H1 (cell line): ENCODE data around the gene MCF2L. TPM values are rescaled to one million over a fixed set of nuclear protein-coding genes. Genes with fewer than 3 reads are reported as not detected.

Experiments used
- CTCF ChIA-PET: fragments of 300-600 bp; sonication (Branson Sonifier 250); formaldehyde crosslinking; loops from one replicate; lab custom pipeline; 2021; ENCODE audit not compliant: partially characterized antibody; lab: Charles Lee
- POLR2A ChIA-PET: fragments of 300-600 bp; sonication (Branson Sonifier 250); formaldehyde crosslinking; loops from one replicate; lab custom pipeline; 2021; ENCODE audit warnings: inconsistent platforms; ENCODE audit not compliant: partially characterized antibody; lab: Charles Lee
- DNase-seq, 2 experiments: peaks; one replicate each; pipeline versions ENCODE4 v3.0.0 to v3.0.0-alpha.2; 2010 to 2022; ENCODE audit warnings: low spot score in 2 of 2, low read depth in 1 of 2, mixed read lengths in 1 of 2
- FAIRE-seq: peaks from 2 replicates; lab custom pipeline; 2011; peaks lifted over from hg19 to GRCh38; lab: Jason Lieb, UNC
- H2AFZ ChIP-seq: 2 replicates; pipeline ENCODE4 v1.8.1; 2012; ENCODE audit warnings: low read length, inconsistent platforms
- H2AK5ac ChIP-seq: 2 replicates; pipeline ENCODE4 v1.6.1; 2013; ENCODE audit warnings: low read depth, low read length
- H2BK120ac ChIP-seq: replicated peaks from 2 replicates; pipeline ENCODE3; 2013; ENCODE audit warnings: low read depth, low read length, inconsistent platforms
- H2BK12ac ChIP-seq: 2 replicates; pipeline ENCODE4 v1.6.1; 2013; ENCODE audit warnings: low read depth, low read length
- H2BK15ac ChIP-seq: 2 replicates; pipeline ENCODE4 v1.6.1; 2013; ENCODE audit warnings: low read length
- H2BK20ac ChIP-seq: 2 replicates; pipeline ENCODE4 v1.6.1; 2013; ENCODE audit warnings: low read length
- H2BK5ac ChIP-seq: 2 replicates; pipeline ENCODE4 v1.6.1; 2013; ENCODE audit warnings: low read depth, low read length
- H3K14ac ChIP-seq: 2 replicates; pipeline ENCODE4 v1.6.1; 2013; ENCODE audit warnings: inconsistent platforms; ENCODE audit not compliant: insufficient read length
- H3K18ac ChIP-seq: 2 replicates; pipeline ENCODE4 v1.6.1; 2013; ENCODE audit warnings: low read length; ENCODE audit errors: extremely low read depth
- H3K23ac ChIP-seq: 2 replicates; pipeline ENCODE4 v1.6.1; 2013; ENCODE audit warnings: inconsistent platforms; ENCODE audit not compliant: insufficient read length
- H3K23me2 ChIP-seq: 2 replicates; pipeline ENCODE4 v1.6.1; 2013; ENCODE audit warnings: low read depth, low read length
- H3K27ac ChIP-seq: 2 replicates; pipeline ENCODE4 v1.6.1; 2011; ENCODE audit warnings: low read depth, low read length, inconsistent platforms
- H3K27me3 ChIP-seq, 4 experiments: replicated peaks in 1 of 4; 1 replicate in 1 of 4; 2 replicates in 3 of 4; pipeline versions ENCODE4 v1.6.1 to v1.8.1; 2011 to 2013; ENCODE audit warnings: low read length in 3 of 4, mild to moderate bottlenecking in 3 of 4, inconsistent platforms in 2 of 4, mixed read lengths in 2 of 4, moderate library complexity in 1 of 4; ENCODE audit not compliant: control insufficient read depth in 3 of 4, insufficient read depth in 3 of 4; ENCODE audit errors: extremely low read depth in 1 of 4
- H3K36me3 ChIP-seq, 4 experiments: 2 replicates each; pipeline versions ENCODE4 v1.6.1 to v1.8.1; 2011 to 2013; ENCODE audit warnings: mild to moderate bottlenecking in 4 of 4, low read length in 3 of 4, moderate library complexity in 2 of 4, control low read depth in 1 of 4, inconsistent platforms in 1 of 4; ENCODE audit not compliant: insufficient read depth in 4 of 4, control insufficient read depth in 2 of 4
- H3K4ac ChIP-seq: replicated peaks from 2 replicates; pipeline ENCODE3; 2013; ENCODE audit warnings: low read length, low read depth, mixed read lengths, inconsistent platforms; ENCODE audit not compliant: insufficient read length
- H3K4me1 ChIP-seq, 4 experiments: replicated peaks in 1 of 4; 1 replicate in 1 of 4; 2 replicates in 3 of 4; pipeline versions ENCODE4 v1.6.1 to v1.8.1; 2011 to 2013; ENCODE audit warnings: low read length in 3 of 4, inconsistent platforms in 2 of 4, mixed read lengths in 1 of 4; ENCODE audit not compliant: insufficient read depth in 4 of 4, control insufficient read depth in 3 of 4
- H3K4me2 ChIP-seq, 2 experiments: 2 replicates each; pipeline versions ENCODE4 v1.6.1 to v1.8.1; 2011 to 2013; ENCODE audit warnings: low read depth in 2 of 2, low read length in 2 of 2, control low read depth in 1 of 2, inconsistent platforms in 1 of 2, mild to moderate bottlenecking in 1 of 2; ENCODE audit not compliant: insufficient read depth in 1 of 2
- H3K4me3 ChIP-seq, 4 experiments: fragments of 200-600, 300-600 bp in 1 of 4; sonication (generic), shearing (Covaris generic), sonication (Bioruptor Twin) in 1 of 4; 2 replicates each; pipeline versions ENCODE4 v1.5.1 to v1.8.1; 2011 to 2016; ENCODE audit warnings: low read length in 4 of 4, low read depth in 3 of 4, control low read depth in 2 of 4, inconsistent platforms in 2 of 4, mild to moderate bottlenecking in 2 of 4, mixed read lengths in 1 of 4, moderate library complexity in 1 of 4; ENCODE audit not compliant: insufficient read depth in 2 of 4; ENCODE audit errors: extremely low read depth in 1 of 4
- H3K56ac ChIP-seq: replicated peaks from 2 replicates; pipeline ENCODE3; 2013; ENCODE audit warnings: low read depth, mild to moderate bottlenecking, mixed read lengths, low read length, inconsistent platforms; ENCODE audit not compliant: insufficient read length
- H3K79me1 ChIP-seq: 2 replicates; pipeline ENCODE4 v1.6.1; 2013; ENCODE audit warnings: low read depth, low read length, control low read depth
- H3K79me2 ChIP-seq, 2 experiments: 2 replicates each; pipeline versions ENCODE4 v1.6.1 to v1.8.1; 2012 to 2013; ENCODE audit warnings: low read length in 2 of 2, mild to moderate bottlenecking in 2 of 2, inconsistent platforms in 1 of 2; ENCODE audit not compliant: insufficient read depth in 2 of 2, control insufficient read depth in 1 of 2
- H3K9ac ChIP-seq, 4 experiments: replicated peaks in 1 of 4; 1 replicate in 1 of 4; 2 replicates in 3 of 4; pipeline versions ENCODE4 v1.6.1 to v1.8.1; 2011 to 2013; ENCODE audit warnings: low read depth in 3 of 4, low read length in 3 of 4, control low read depth in 2 of 4, mild to moderate bottlenecking in 2 of 4, moderate library complexity in 2 of 4, inconsistent platforms in 1 of 4; ENCODE audit errors: extremely low read depth in 1 of 4
- H3K9me3 ChIP-seq, 2 experiments: 2 replicates each; pipeline versions ENCODE4 v1.6.1 to v1.8.1; 2012 to 2013; ENCODE audit warnings: mild to moderate bottlenecking in 2 of 2, moderate library complexity in 2 of 2, control low read depth in 1 of 2, inconsistent platforms in 1 of 2, low read depth in 1 of 2, low read length in 1 of 2, mixed read lengths in 1 of 2; ENCODE audit not compliant: insufficient read depth in 2 of 2
- H4K20me1 ChIP-seq, 2 experiments: replicated peaks in 1 of 2; 2 replicates each; pipeline versions ENCODE3 to v1.8.1; 2011 to 2013; ENCODE audit warnings: inconsistent platforms in 2 of 2, low read length in 2 of 2, mild to moderate bottlenecking in 1 of 2; ENCODE audit not compliant: insufficient read depth in 2 of 2, control insufficient read depth in 1 of 2
- H4K5ac ChIP-seq: 2 replicates; pipeline ENCODE4 v1.6.1; 2013; ENCODE audit warnings: low read length, low read depth, mixed read lengths, inconsistent platforms; ENCODE audit not compliant: insufficient read length
- H4K8ac ChIP-seq: 2 replicates; pipeline ENCODE4 v1.8.0; 2013; ENCODE audit warnings: mild to moderate bottlenecking, moderate library complexity, low read length, inconsistent platforms; ENCODE audit not compliant: insufficient read depth; ENCODE audit errors: extremely low read depth
- H4K91ac ChIP-seq: replicated peaks from 2 replicates; pipeline ENCODE3; 2013; ENCODE audit warnings: low read length, mixed read lengths, inconsistent platforms; ENCODE audit not compliant: insufficient read length
- EGR1 ChIP-seq: IDR thresholded peaks from 2 replicates; pipeline ENCODE4 v1.6.1; 2011; ENCODE audit warnings: low read depth, low read length, borderline replicate concordance
- EP300 ChIP-seq, 2 experiments: IDR thresholded peaks; 1 replicate in 1 of 2; 2 replicates in 1 of 2; pipeline ENCODE4 v1.6.1; 2011 to 2012; ENCODE audit warnings: low read depth in 2 of 2, low read length in 2 of 2, mild to moderate bottlenecking in 2 of 2, borderline replicate concordance in 1 of 2, inconsistent platforms in 1 of 2, moderate library complexity in 1 of 2
- FOSL1 ChIP-seq: IDR thresholded peaks from 2 replicates; pipeline ENCODE4 v1.6.1; 2011; ENCODE audit warnings: mild to moderate bottlenecking, low read depth, low read length, moderate library complexity; ENCODE audit not compliant: insufficient read depth
- JUND ChIP-seq: IDR thresholded peaks from 2 replicates; pipeline ENCODE4 v1.6.1; 2011; ENCODE audit warnings: mild to moderate bottlenecking, improper control_type of control experiment, low read length
- POLR2A ChIP-seq, 2 experiments: IDR thresholded peaks; 1 replicate in 1 of 2; 2 replicates in 1 of 2; pipeline ENCODE4 v1.6.1; 2011; ENCODE audit warnings: low read depth in 2 of 2, low read length in 2 of 2, mild to moderate bottlenecking in 2 of 2; ENCODE audit errors: control extremely low read depth in 1 of 2
- RBBP5 ChIP-seq: IDR thresholded peaks from 2 replicates; pipeline ENCODE4 v1.7.1; 2012; ENCODE audit warnings: low read depth, mild to moderate bottlenecking, inconsistent platforms, low read length, moderate library complexity, borderline replicate concordance
- RFX5 ChIP-seq: IDR thresholded peaks from 2 replicates; pipeline ENCODE4 v1.6.1; 2011; ENCODE audit warnings: low read depth, low read length, improper control_type of control experiment, borderline replicate concordance
- TCF12 ChIP-seq: IDR thresholded peaks from 2 replicates; pipeline ENCODE4 v1.6.1; 2011; ENCODE audit warnings: low read depth, mild to moderate bottlenecking, low read length
- WGBS, 2 experiments: shearing (Covaris generic) in 1 of 2; methylation state at CpG; one replicate each; pipeline versions ENCODE4 v1.1.6 to v1.1.7; 2013 to 2015; ENCODE audit warnings: low lambda C conversion rate in 2 of 2, mixed read lengths in 2 of 2, inconsistent platforms in 1 of 2, low coverage in 1 of 2, missing lambda C conversion rate in 1 of 2; ENCODE audit not compliant: insufficient replicate concordance in 2 of 2, insufficient coverage in 1 of 2, insufficient read length in 1 of 2; ENCODE audit errors: extremely low coverage in 1 of 2, missing lambda C conversion rate in 1 of 2; 5-methylcytosine and 5-hydroxymethylcytosine counted together
- polyA plus RNA-seq, 7 experiments: library from polyadenylated mRNA; depleted of rRNA in 3 of 7; stranded (reverse) in 5 of 7; unstranded in 2 of 7; fragments of >200 nt in 5 of 7; fragments of 200-250 nt in 2 of 7; gene quantifications; 1 replicate in 5 of 7; 2 replicates in 1 of 7; 4 replicates in 1 of 7; pipeline versions ENCODE4 v1.2.1 to v1.2.3, GENCODE V29; 2011 to 2013; ENCODE audit warnings: missing spikeins in 2 of 7, mixed read lengths in 2 of 7
- total RNA-seq: library from RNA; stranded (reverse); fragmentation: NEBNext Ultra II Directional; extraction: Animal tissue kit (Norgen Biotek cat#: 25700); gene quantifications from 2 replicates; pipeline ENCODE4 v1.2.1, GENCODE V29; 2021
- TF ChIP-seq, protein P1 (sequence below): IDR thresholded peaks from 2 replicates; pipeline ENCODE4 v1.6.1; 2012; ENCODE audit warnings: low read length, inconsistent platforms
- TF ChIP-seq, protein P2 (sequence below): IDR thresholded peaks from 2 replicates; pipeline ENCODE4 v1.6.1; 2011; ENCODE audit warnings: low read length, improper control_type of control experiment

The MCF2L gene
- total and polyA plus RNA-seq, 2 of the 8 experiments (the other 6 are each of a cell fraction or from before 2014, with no cell fraction given), result 10.1 to 24.4 TPM

DNA sequence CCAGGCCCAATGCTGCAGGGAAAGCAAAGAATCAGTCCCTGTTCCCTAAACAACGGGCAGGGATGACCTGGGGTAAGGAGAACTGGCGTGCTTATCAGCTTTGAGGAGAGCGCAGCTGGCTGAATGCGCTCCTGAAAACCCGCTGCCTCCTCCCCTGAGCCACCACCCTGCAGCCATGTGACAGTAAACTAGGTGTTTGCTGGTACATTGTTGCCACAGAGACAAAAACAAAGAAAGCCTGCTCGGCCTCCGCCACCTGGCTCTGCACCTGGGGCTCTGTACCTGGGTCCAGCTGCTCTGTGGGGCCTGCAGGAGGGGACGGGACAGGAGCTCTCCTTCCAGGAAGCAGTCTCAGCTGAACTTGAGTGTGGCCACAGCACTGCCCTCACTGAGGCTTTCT lies 21.8 kb downstream of the MCF2L start:
- no peak overlapping the region for H2BK15ac ChIP-seq
- WGBS, 2 experiments, result 81% methylated on average over 8 of the region's 8 CpGs; no CpG with 5 or more reads in 1 of the 2 experiments
- no peak overlapping the region; the same call in 1 of the 2 replicates for H3K27ac ChIP-seq
- DNase-seq (no peak), FAIRE-seq (no peak)
- peak overlapping the region; percentile 65 for H3K4ac ChIP-seq
- H3K56ac ChIP-seq, result no peak overlapping the region
- no peak overlapping the region for H3K9ac ChIP-seq
- no peaks in the 10 kb centered on the region; the same call in 1 of the 2 replicates for H3K79me1 ChIP-seq
- H3K4me3 ChIP-seq, result no peak overlapping the region
- no peaks in the 10 kb centered on the region for H3K23me2 ChIP-seq
- no peak overlapping the region for H4K91ac ChIP-seq
- peaks cover 6 to 20% of the 10 kb centered on the region in 2 experiments for H3K9me3 ChIP-seq
- no peaks in the 10 kb centered on the region for H3K27me3 ChIP-seq
- H4K20me1 ChIP-seq, result peaks cover 0 to 2% of the 10 kb centered on the region in 2 experiments
- no peak overlapping the region for H2BK120ac ChIP-seq
- no peak overlapping the region for H2BK20ac ChIP-seq
- no peaks in the 10 kb centered on the region for H3K79me2 ChIP-seq
- POLR2A ChIA-PET, result interaction anchor here (0.7 to 1.0 kb wide), 2 partner anchors 10 to 38 kb away, joined by 3 read pairs; no protein-coding TSS in a partner anchor
- no peak overlapping the region for H2AFZ ChIP-seq
- no peak overlapping the region for H3K4me2 ChIP-seq
- H3K36me3 ChIP-seq, result no peaks in the 10 kb centered on the region
- no peak overlapping the region for H4K5ac ChIP-seq
- H3K23ac ChIP-seq, result no peak overlapping the region
- H3K14ac ChIP-seq, result no peak overlapping the region
- peak overlapping the region; percentile 68 for H3K18ac ChIP-seq
- no peak overlapping the region; the same call in 1 of the 2 replicates for H4K8ac ChIP-seq
- no peak overlapping the region; the same call in 1 of the 2 replicates for H2BK12ac ChIP-seq
- H3K4me1 ChIP-seq, result peaks cover 0 to 2% (median under 1%) of the 10 kb centered on the region in 4 experiments; a peak in 4 of 7 replicates
- H2BK5ac ChIP-seq, result no peak overlapping the region; the same call in 1 of the 2 replicates
- H2AK5ac ChIP-seq, result no peak overlapping the region
- CTCF ChIA-PET, result interaction anchor here (1.0 to 2.2 kb wide), 3 partner anchors 10 to 39 kb away, joined by 3 to 6 read pairs (median 4); no protein-coding TSS in a partner anchor
- peak; percentile 97 for TF ChIP-seq TCF12
- no peak for TF ChIP-seq RFX5
- TF ChIP-seq, protein P1, sequence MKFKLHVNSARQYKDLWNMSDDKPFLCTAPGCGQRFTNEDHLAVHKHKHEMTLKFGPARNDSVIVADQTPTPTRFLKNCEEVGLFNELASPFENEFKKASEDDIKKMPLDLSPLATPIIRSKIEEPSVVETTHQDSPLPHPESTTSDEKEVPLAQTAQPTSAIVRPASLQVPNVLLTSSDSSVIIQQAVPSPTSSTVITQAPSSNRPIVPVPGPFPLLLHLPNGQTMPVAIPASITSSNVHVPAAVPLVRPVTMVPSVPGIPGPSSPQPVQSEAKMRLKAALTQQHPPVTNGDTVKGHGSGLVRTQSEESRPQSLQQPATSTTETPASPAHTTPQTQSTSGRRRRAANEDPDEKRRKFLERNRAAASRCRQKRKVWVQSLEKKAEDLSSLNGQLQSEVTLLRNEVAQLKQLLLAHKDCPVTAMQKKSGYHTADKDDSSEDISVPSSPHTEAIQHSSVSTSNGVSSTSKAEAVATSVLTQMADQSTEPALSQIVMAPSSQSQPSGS, result no peak
- no peak for TF ChIP-seq FOSL1
- peak in 1 of 2 experiments; percentile 81; a peak in 1 of 3 replicates for TF ChIP-seq EP300 (IDR thresholded peaks at IDR 0.05; ENCODE audit: borderline replicate concordance in 1 of 2, low read depth in 2 of 2, low read length in 2 of 2)
- no peak for TF ChIP-seq JUND
- TF ChIP-seq POLR2A (IDR thresholded peaks at IDR 0.05; ENCODE audit: control extremely low read depth in 1 of 2, low read depth in 2 of 2, low read length in 2 of 2), result 0 out of 3 replicates have a peak, but pooled peaks of 1 of the 2 experiments have one; percentile 35
- TF ChIP-seq, protein P2, sequence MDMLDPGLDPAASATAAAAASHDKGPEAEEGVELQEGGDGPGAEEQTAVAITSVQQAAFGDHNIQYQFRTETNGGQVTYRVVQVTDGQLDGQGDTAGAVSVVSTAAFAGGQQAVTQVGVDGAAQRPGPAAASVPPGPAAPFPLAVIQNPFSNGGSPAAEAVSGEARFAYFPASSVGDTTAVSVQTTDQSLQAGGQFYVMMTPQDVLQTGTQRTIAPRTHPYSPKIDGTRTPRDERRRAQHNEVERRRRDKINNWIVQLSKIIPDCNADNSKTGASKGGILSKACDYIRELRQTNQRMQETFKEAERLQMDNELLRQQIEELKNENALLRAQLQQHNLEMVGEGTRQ, result no peak; the same call in 1 of the 2 replicates
- no peak for TF ChIP-seq EGR1
- TF ChIP-seq RBBP5, result no peak
